Measurements from ENCODE around the gene SLC37A1. TPM values are rescaled to one million over a fixed set of nuclear protein-coding genes. Genes with fewer than 3 reads are reported as not detected.

Gene SLC37A1
- total RNA-seq, 1 donor from 2014 or later, result 24.5 TPM

GRCh38 chr21:42527489-42528158 is 14.0 kb downstream of the SLC37A1 start:
- no peak for DNase-seq

GRCh38 chr21:42530167-42530518 is 16.5 kb downstream of the SLC37A1 start:
- DNase-seq, result peak; percentile 65

DNA sequence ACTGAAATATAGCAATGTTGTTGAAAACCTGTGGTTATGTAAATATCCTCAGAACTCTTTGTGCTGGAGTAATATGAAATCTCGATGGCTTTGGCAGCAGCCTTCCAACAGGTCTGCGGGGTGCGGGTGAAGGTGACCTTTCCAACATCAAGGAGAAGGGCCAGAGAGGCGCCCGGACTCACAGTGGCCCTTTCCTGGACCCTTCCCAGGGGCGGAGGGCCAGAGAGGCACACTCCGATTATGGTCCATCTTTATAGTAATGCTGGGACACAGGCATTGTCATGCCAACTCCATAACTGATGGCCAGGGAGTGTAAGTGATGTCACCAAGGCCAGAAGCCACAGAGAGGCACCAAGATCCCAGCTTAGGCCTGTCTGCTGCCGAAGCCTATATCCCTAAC is 18.1 kb downstream of the SLC37A1 start:
- DNase-seq, result no peak

DNA sequence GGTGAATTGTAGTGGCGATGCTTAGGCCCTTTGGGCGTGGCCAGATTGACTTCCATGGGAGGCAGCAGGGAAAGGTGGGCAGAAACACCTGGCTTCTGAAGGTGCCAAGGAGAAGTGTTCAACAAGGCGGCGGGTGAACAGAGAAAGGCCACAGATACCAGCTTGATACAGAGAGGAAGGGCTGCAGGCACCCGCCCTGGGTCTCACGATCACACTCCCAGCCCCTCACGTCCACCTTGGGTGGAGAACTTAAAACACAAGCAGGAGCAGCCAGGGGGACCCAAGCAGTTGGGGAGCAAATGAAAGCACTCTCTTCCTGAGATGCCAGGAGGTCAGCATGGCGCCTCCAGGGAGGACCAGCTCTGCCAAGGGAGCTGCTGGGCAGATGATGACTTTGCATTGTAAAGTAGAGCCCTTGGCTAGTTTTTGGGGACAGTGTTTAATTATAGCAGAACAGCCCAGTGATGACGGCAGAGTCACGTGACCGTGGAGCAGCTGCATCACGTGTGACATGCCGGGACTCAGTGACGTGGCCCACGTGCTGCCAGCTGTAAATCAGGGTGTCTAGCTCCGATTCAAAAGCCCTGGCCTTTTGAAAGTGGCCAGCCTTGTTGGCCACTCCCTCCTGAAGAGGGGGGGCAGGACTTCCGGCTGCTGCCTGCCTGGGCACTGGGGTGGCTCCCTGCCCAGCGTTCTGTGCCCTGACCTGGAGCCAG is 19.0 kb downstream of the SLC37A1 start:
- DNase-seq, result peak; percentile 73

DNA sequence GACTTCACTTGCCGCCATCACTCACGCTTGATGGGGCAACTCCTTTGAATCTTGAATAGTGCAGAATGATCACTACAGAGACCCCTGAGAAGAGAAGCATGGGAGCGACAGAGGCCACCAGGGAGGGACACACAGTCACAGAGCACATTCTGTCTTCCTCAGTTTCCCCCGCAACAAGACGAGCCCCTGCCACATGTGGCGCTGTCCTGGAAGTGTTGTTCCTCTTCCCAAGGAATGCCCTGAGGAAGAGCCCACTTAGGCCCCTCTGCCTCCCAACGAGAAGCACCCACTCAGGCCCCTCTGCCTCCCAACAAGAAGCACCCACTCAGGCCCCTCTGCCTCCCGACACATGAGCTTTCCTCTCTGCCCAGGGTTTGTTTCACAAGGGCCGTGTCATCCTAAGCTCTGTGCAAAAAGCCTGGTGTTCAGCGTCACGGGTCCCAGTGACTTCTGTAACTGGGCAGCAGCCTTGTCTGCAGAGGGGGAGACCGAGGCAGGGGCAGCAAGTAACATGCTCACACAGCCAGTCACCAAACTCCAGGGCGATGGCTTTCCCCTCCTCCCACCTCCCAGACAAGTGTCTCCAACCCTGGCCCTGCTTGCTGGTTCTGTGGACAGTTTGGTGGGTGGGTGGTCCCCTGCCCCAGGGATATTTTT is 19.8 kb downstream of the SLC37A1 start:
- DNase-seq, result no peak

DNA sequence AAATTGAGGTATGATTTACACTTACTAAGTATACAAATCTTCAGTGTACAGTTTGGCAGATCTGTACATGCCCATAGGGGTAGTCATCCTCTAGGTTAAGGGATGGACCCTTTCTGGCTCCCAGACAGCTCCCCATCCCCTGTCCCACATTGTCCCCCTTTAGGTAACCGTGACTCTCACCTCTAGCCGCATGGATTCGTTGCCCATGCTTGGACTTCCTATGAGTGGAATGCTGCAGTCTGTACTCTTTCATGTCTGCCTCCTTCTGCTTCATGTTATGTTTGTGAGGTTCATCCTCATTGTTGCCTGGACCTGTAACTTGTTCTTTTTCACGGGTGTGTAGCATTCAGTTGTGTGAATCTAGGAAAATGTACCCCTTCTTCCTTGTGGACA is 20.3 kb downstream of the SLC37A1 start:
- DNase-seq, result no peak

- no peak for DNase-seq
These were observed 21.0 kb downstream of the SLC37A1 start for GRCh38 chr21:42534421-42535378.

DNA sequence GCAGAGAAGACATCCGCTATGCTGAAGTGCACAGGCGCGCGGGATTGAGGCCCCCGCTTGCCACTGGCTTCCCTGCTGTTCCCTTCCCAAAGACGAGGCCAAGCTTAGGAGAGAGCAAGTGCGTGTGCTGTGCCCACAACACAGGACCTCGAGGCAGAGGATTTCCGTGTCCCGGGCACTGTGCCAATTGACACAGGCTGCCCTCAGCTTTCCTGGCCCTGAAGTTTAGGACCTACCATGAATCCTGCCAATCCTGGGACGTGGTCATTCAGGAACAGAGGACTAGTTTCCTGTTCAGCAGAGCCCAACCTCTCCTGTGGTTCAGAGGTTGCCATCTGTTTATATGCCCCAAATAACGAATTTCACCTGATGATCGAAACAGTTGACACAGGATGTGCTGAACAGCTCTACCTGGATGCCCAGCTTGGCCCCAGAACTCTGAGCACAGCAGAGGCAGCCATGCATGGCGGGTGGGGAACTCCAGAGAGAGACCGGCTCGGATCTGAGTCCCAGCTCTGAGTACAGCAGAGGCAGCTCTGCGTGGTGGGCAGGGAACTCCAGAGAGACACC is 22.0 kb downstream of the SLC37A1 start:
- no peak for DNase-seq

DNA sequence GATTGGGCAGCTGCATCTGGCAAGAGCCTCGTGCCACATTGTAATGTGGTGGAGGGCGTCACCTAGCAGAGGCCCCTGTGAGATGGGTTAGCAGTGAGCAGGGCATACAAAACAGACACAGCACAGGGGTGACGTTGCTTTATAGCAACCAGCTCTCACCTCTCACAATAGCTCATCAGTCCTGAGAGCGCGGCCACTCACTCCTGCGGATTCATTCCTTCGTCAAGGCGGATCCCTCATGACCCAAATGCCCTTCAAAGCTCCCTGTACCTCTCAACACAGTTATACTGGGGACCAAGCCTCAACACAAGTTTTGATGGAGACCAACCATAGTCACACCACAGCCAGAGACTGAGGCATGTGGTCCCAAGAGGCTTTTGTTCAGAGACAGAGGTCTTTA is 22.9 kb downstream of the SLC37A1 start:
- no peak for DNase-seq

GRCh38 chr21:42537106-42537742 is 23.6 kb downstream of the SLC37A1 start:
- no peak for DNase-seq

DNA sequence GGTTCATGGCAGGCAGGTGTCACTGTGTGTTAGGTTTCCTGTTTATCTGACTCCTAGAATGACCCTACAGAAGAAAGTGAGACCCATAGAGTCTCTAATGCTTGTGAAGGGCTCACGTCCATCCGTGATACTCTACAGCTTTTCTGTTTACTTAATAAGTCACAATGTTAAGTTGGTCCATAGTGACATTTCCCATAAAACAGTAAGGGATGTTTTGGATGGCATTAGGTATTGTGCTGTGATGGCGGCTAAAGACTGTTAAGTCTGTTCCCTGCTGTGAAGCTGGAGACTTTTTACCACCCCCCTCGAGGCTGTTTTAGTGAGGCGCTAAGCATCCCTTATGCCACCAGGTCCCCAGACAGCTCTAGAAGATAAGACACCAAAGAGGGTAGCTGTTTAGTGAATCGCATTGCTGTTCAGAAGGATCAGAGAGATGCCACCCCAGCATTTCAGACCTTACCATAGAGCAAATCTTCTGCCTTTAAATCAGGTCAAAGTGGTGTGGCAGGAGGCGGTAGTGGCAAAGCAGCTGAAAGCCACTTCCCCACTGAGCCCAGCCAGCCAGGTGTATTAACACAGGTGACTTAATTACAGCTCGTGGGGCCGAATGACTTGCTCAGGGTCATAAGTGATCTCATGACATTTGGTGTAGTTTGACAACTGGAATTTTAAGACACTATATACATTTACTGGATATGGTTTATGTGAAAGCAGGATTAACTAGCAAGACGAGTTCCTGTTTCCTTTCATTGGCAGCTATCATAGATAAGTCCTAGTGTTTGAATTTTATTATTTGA is 25.0 kb downstream of the SLC37A1 start:
- no peak for DNase-seq

DNA sequence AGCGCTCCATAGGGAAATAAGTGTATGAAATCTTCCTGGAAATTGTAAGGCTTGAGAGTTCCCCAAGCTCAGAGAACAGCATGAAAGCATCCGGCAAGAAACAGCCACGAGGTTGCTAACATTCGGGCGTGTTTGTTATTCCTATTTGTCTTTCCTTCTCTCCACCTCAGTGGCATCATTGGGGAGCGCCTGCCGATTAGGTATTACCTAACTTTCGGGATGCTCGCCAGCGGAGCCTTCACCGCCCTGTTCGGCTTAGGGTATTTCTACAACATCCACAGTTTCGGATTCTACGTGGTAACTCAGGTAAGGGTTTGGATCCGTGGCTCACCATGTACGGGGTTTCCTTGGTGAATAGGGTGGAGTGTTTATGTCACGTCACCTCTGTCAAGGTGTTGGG is 25.7 kb downstream of the SLC37A1 start:
- DNase-seq, result no peak

- no peak for DNase-seq
These were observed 26.3 kb downstream of the SLC37A1 start for GRCh38 chr21:42539931-42540343.

- DNase-seq, result no peak
These were observed 26.7 kb downstream of the SLC37A1 start for GRCh38 chr21:42540396-42540795.

- no peak for DNase-seq
These were observed 27.5 kb downstream of the SLC37A1 start for GRCh38 chr21:42541174-42541573.

DNA sequence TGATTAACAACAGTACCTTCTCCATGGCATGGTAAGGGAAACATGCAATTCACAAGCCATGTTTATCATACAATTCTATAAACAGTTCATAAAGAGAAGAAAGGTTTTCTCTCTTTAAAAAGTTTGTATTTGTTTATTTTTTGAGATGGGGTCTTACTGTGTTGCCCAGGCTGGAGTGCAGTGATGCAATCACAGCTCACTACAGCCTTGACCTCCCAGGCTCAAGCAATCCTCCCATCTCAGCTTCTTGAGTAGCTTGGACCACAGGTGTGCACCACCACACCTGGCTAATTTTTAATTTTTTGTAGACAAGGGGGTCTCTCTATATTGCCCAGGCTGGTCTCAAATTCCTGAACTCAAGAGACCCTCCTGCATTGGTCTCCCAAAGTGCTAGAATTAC is 28.0 kb downstream of the SLC37A1 start:
- no peak for DNase-seq

DNA sequence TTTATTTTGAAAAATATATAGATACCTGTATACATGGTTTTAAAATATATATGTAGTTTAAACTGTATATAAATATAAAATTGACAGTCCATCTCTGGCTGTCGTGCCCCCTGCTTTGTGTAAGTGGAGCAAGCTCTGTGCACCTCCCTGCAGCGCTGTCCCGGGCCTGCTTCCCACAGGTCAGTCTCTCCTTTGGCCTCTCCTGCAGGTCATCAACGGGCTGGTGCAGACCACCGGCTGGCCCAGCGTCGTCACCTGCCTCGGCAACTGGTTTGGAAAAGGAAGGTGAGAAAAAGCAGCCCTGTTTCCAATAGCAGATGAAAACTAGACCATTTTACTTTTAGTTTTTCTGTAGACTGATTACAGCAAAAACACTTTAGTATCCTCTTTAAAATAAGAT is 28.5 kb downstream of the SLC37A1 start:
- DNase-seq, result no peak

DNA sequence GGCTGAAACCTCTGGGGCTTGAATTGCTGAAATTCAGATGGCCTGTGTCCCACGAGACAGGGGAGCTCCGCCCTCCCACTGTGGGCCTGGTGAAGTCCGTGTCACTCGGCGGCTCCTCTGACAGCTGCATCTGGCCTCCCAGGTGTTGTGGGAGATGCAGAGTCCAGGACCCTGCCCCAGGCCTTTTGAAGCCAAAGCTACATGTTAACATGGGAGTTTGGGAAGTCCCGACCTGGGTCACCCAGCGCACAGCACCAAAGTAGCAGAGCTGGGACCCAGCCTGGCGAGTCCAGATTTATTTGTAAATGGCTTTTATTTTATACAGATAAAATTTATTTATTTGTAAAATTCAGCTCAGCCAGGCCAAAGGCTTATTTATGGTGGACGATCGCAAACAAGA is 28.9 kb downstream of the SLC37A1 start:
- DNase-seq, result no peak

DNA sequence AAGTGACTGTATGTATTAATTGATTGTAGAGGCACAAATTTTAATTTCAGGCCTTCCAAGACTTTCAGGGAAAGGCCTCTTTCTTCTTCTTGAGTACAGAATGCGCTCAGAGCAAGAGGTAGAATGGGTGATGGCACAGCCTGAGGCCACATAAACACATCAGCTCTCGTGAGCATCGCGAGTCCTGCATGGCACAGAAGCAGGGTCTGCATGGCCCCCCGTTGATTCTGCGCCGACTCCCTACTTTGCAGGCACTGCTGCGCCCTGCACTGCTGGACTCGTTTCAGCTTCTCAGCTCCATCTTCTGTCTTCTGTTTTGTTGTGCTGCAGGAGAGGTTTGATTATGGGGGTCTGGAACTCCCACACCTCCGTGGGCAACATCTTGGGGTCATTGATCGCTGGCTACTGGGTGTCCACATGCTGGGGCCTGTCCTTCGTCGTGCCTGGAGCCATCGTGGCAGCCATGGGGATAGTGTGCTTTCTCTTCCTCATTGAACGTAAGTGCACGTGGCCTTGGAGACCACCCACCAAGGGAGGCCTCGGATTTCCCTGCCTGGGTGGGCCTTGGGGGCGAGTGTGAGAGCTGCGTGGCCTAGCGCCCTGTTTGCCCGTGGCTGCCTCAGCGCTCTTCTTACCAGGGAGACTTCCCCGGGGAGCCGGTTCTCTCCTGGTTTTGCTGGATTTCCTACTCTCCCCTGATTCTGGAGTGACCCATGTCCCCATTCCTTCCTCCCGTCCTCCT is 29.6 kb downstream of the SLC37A1 start:
- DNase-seq, result no peak

DNA sequence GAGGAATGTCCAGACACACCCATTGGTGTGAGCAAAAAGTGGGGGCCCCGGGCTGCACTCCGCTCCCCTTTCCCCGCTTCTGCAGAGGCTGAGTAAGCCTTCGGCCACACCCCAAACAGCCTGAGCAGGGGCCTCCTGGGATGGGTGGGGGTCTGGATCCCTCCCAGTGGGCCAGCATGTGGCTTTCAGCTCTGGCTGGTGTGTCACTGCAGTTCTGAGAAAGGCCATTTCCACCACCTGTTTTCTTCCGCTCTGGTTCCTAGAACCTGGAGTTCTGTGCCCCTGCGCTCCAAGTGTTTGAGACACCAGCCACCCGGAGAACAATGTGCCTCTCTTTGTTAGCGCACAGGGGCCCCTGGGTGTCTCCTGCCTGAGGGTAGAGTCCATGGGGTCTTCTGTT is 30.9 kb downstream of the SLC37A1 start:
- DNase-seq, result no peak
